ENCODE measurements around the gene MTHFR. TPM values are rescaled to one million over a fixed set of nuclear protein-coding genes. Genes with fewer than 3 reads are reported as not detected.

The MTHFR gene
- total RNA-seq, 1 donor from 2014 or later = 23.3 TPM

- no peaks in the 10 kb centered on the region for H3K27me3 Mint-ChIP-seq (ENCODE audit: low read depth)
- H3K9me3 Mint-ChIP-seq (ENCODE audit: low read depth) = no peaks in the 10 kb centered on the region
- H3K36me3 Mint-ChIP-seq (ENCODE audit: low read depth) = peaks cover 43% of the 10 kb centered on the region
- peaks cover 17% of the 10 kb centered on the region for H3K4me1 Mint-ChIP-seq (ENCODE audit: low read depth)
- no peak overlapping the region for H3K4me3 Mint-ChIP-seq (ENCODE audit: unreplicated experiment)
- no peak overlapping the region for H3K27ac Mint-ChIP-seq (ENCODE audit: unreplicated experiment)
- no peak for DNase-seq (ENCODE audit: low spot score)
- TF ChIP-seq, protein P1, sequence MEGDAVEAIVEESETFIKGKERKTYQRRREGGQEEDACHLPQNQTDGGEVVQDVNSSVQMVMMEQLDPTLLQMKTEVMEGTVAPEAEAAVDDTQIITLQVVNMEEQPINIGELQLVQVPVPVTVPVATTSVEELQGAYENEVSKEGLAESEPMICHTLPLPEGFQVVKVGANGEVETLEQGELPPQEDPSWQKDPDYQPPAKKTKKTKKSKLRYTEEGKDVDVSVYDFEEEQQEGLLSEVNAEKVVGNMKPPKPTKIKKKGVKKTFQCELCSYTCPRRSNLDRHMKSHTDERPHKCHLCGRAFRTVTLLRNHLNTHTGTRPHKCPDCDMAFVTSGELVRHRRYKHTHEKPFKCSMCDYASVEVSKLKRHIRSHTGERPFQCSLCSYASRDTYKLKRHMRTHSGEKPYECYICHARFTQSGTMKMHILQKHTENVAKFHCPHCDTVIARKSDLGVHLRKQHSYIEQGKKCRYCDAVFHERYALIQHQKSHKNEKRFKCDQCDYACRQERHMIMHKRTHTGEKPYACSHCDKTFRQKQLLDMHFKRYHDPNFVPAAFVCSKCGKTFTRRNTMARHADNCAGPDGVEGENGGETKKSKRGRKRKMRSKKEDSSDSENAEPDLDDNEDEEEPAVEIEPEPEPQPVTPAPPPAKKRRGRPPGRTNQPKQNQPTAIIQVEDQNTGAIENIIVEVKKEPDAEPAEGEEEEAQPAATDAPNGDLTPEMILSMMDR (IDR thresholded peaks at IDR 0.05) = no peak
Observed at GRCh38 chr1:11836955-11837766, 31.4 kb upstream of the MTHFR start.

DNA sequence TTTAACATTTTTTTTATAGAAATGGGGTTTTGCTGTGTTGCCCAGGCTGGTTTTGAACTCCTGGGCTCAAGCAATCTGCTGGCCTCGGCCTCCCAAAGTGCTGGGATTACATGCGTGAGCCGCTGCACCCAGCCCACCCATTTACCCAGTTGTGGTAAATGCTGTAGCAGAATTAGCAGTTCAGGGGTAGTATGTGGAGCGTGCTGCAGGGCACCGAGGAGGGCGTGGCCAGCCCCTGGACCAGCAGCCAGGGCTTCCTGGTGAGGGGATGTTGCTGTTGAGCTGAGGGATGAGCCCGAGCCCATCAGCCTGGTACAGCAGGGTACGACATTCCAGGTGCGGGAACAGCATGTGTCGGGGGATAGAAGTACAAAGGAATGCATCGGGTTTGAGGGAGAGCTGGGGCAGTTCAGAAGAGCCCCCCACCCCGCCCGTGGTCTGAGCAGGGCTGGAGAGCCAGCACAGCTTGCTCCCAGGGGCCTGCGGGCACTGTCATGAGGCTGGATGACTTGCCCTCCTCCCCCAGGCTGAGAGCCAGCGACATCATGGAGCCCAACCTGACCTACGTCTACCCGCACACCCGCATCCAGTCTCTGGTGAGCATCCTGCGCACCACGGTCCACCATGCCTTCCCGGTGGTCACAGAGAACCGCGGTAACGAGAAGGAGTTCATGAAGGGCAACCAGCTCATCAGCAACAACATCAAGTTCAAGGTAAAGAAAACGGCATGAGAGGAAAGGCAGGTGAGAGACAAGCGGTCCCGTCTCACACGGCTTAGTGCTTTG lies 29.9 kb upstream of the MTHFR start:
- Mint-ChIP-seq H3K9me3 (ENCODE audit: low read depth) (no peaks in the 10 kb centered on the region), H3K27me3 (ENCODE audit: low read depth) (no peaks in the 10 kb centered on the region), H3K36me3 (ENCODE audit: low read depth) (peaks cover 35% of the 10 kb centered on the region), H3K27ac (ENCODE audit: unreplicated experiment) (no peak overlapping the region), H3K4me3 (ENCODE audit: unreplicated experiment) (no peak overlapping the region), H3K4me1 (ENCODE audit: low read depth) (peaks cover 8% of the 10 kb centered on the region)
- TF ChIP-seq, protein P1 (IDR thresholded peaks at IDR 0.05) = no peak
- no peak for DNase-seq (ENCODE audit: low spot score)

DNA sequence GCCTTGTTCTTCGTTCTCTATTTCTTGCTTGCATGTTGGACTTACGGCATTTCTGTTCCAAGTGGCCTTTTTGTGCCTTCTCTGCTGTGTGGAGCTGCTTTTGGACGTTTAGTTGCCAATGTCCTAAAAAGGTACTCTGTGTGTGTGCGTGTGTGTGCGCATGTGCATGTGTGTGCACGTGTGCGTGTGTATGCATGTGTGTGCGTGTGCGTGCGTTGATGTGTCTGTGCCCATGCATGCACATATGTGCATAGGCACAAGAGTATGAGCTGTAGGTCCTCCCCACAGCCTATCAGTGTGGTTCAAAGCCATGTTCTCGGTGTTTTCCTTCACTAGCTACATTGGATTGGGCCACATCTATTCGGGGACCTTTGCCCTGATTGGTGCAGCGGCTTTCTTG lies 28.1 kb upstream of the MTHFR start:
- H3K27ac Mint-ChIP-seq (ENCODE audit: unreplicated experiment) = no peak overlapping the region
- no peak for DNase-seq (ENCODE audit: low spot score)
- peaks cover 5% of the 10 kb centered on the region for H3K4me1 Mint-ChIP-seq (ENCODE audit: low read depth)
- H3K4me3 Mint-ChIP-seq (ENCODE audit: unreplicated experiment) = no peak overlapping the region
- TF ChIP-seq, protein P1 (IDR thresholded peaks at IDR 0.05) = no peak
- peaks cover 38% of the 10 kb centered on the region for H3K36me3 Mint-ChIP-seq (ENCODE audit: low read depth)
- H3K9me3 Mint-ChIP-seq (ENCODE audit: low read depth) = no peaks in the 10 kb centered on the region
- H3K27me3 Mint-ChIP-seq (ENCODE audit: low read depth) = no peaks in the 10 kb centered on the region

DNA sequence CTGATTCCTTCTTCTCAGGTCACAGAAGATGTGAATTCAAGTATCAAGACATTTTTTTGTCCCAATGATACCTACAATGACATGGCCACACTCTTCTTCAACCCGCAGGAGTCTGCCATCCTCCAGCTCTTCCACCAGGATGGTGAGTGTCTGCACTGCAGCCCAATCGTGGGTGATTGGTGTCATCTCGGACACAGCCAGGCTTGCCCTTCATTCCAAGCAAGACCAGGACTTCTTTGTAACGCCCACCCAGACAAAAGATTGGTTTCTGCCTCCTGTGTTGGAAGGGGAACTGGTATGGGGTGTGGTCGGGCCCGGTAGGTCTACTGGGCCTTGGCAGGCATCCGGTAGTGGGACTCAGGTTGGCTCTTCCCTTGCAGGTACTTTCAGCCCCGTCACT lies 27.7 kb upstream of the MTHFR start:
- no peaks in the 10 kb centered on the region for H3K27me3 Mint-ChIP-seq (ENCODE audit: low read depth)
- peaks cover 1% of the 10 kb centered on the region for H3K4me1 Mint-ChIP-seq (ENCODE audit: low read depth)
- TF ChIP-seq, protein P1 (IDR thresholded peaks at IDR 0.05) = no peak
- H3K27ac Mint-ChIP-seq (ENCODE audit: unreplicated experiment) = no peak overlapping the region
- H3K9me3 Mint-ChIP-seq (ENCODE audit: low read depth) = no peaks in the 10 kb centered on the region
- DNase-seq (ENCODE audit: low spot score) = no peak
- H3K4me3 Mint-ChIP-seq (ENCODE audit: unreplicated experiment) = no peak overlapping the region
- H3K36me3 Mint-ChIP-seq (ENCODE audit: low read depth) = peaks cover 37% of the 10 kb centered on the region

GRCh38 chr1:11831945-11832725 lies 26.4 kb upstream of the MTHFR start:
- TF ChIP-seq, protein P1 (IDR thresholded peaks at IDR 0.05) = no peak
- H3K4me1 Mint-ChIP-seq (ENCODE audit: low read depth) = no peaks in the 10 kb centered on the region
- no peak overlapping the region for H3K4me3 Mint-ChIP-seq (ENCODE audit: unreplicated experiment)
- no peak for DNase-seq (ENCODE audit: low spot score)
- H3K36me3 Mint-ChIP-seq (ENCODE audit: low read depth) = peaks cover 41% of the 10 kb centered on the region
- H3K27me3 Mint-ChIP-seq (ENCODE audit: low read depth) = no peaks in the 10 kb centered on the region
- no peaks in the 10 kb centered on the region for H3K9me3 Mint-ChIP-seq (ENCODE audit: low read depth)
- no peak overlapping the region for H3K27ac Mint-ChIP-seq (ENCODE audit: unreplicated experiment)
